ENCODE measurements around the gene MTPN.

MTPN gene

GRCh38 chr7:135964274-135964673 lies 12.9 kb downstream of the MTPN start:
- POLR2A ChIA-PET (ENCODE audit: low non-redundant PET), result no interaction called here
- no peak overlapping the region for H3K27ac ChIP-seq
- CTCF ChIA-PET, result no interaction called here
- DNase-seq (ENCODE audit: low spot score), result no peak
- TF ChIP-seq, protein P1, sequence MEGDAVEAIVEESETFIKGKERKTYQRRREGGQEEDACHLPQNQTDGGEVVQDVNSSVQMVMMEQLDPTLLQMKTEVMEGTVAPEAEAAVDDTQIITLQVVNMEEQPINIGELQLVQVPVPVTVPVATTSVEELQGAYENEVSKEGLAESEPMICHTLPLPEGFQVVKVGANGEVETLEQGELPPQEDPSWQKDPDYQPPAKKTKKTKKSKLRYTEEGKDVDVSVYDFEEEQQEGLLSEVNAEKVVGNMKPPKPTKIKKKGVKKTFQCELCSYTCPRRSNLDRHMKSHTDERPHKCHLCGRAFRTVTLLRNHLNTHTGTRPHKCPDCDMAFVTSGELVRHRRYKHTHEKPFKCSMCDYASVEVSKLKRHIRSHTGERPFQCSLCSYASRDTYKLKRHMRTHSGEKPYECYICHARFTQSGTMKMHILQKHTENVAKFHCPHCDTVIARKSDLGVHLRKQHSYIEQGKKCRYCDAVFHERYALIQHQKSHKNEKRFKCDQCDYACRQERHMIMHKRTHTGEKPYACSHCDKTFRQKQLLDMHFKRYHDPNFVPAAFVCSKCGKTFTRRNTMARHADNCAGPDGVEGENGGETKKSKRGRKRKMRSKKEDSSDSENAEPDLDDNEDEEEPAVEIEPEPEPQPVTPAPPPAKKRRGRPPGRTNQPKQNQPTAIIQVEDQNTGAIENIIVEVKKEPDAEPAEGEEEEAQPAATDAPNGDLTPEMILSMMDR (conservative IDR thresholded peaks at IDR 0.05; ENCODE audit: low read depth), result no peak

DNA sequence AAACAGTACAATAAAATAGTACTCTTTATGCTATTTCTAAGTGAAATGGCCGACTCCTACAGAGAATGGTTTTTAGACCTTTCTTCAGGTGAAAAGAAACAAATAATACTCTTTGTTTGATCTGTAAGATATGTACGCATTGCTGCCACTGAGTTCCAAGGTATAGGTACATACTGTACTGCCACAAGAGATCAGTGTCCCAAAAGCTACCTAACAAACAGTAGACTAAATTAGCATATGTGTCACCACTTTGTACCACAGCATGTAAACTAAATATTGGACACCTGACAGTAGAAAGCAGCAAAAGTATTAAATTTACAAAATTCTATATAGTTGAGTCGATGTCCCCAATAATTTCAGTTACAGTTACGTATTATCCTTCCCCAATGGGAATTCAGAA lies 14.4 kb downstream of the MTPN start:
- no peak for DNase-seq (ENCODE audit: low spot score)
- POLR2A ChIA-PET (ENCODE audit: low non-redundant PET), result no interaction called here
- H3K27ac ChIP-seq, result no peak overlapping the region
- CTCF ChIA-PET, result no interaction called here
- TF ChIP-seq, protein P1 (conservative IDR thresholded peaks at IDR 0.05; ENCODE audit: low read depth), result no peak

DNA sequence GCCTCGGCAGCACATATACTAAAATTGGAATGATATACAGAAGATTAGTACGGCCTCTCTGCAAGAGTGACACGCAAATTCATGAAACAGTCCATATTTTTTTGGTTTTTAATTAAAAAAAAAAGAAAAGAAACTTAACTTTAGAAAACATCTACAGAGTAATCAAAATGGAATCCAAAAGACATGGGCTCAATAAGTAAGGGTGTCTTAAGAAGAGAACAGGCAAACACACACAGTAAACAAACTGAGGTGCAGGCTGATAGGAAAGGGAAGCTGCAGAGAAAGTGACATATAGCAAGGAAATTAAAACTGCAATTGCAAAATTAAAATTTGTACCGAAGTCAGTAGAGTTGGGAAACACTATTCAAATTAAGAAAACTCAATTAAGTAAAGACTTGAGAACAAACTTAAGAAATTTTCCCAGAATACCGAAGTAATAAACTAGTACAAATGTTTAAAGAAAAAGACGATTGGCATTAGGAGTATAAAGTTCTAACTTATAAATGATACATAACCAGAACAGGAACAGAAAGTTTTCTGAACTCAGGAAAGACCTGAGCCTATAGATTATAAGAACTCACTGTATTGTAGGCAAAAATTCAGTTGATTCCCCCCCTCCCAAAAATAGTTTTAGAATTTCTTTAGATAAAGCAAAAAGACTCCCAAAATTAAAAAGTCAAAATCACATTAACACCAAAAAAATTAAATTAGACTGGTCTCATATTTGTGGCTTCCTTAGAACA lies 16.3 kb downstream of the MTPN start:
- H3K27ac ChIP-seq, result no peak overlapping the region
- ChIA-PET CTCF (interaction anchor here (1.1 kb wide), 1 partner anchor 13 kb away, joined by 5 read pairs; no protein-coding TSS in a partner anchor), POLR2A (ENCODE audit: low non-redundant PET) (no interaction called here)
- DNase-seq (ENCODE audit: low spot score), result no peak
- TF ChIP-seq, protein P1 (conservative IDR thresholded peaks at IDR 0.05; ENCODE audit: low read depth), result no peak

GRCh38 chr7:135959646-135960363 lies 17.4 kb downstream of the MTPN start:
- H3K27ac ChIP-seq, result no peak overlapping the region
- TF ChIP-seq, protein P1 (conservative IDR thresholded peaks at IDR 0.05; ENCODE audit: low read depth), result no peak
- DNase-seq (ENCODE audit: low spot score), result no peak
- ChIA-PET POLR2A (ENCODE audit: low non-redundant PET) (no interaction called here), CTCF (no interaction called here)

DNA sequence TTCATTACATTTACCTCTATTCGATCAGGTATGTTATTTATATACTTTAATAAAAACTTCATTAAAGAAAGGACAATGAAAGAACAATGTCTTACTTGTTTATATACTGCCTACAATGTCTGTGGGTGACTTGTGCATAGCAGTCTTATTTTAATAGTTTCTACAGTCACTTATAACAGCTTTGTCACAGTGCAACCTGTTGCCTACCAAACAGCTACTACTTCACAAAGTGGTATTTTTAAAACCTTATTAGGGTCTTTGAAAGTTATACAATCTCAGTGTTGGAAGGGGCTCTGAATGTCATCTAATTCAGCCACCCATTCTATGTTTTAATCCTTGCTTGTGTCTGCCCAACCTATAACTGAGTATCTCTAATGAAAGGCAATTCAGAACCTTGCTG lies 19.0 kb downstream of the MTPN start:
- DNase-seq (ENCODE audit: low spot score), result no peak
- H3K27ac ChIP-seq, result no peak overlapping the region
- ChIA-PET CTCF (no interaction called here), POLR2A (ENCODE audit: low non-redundant PET) (no interaction called here)
- TF ChIP-seq, protein P1 (conservative IDR thresholded peaks at IDR 0.05; ENCODE audit: low read depth), result no peak

DNA sequence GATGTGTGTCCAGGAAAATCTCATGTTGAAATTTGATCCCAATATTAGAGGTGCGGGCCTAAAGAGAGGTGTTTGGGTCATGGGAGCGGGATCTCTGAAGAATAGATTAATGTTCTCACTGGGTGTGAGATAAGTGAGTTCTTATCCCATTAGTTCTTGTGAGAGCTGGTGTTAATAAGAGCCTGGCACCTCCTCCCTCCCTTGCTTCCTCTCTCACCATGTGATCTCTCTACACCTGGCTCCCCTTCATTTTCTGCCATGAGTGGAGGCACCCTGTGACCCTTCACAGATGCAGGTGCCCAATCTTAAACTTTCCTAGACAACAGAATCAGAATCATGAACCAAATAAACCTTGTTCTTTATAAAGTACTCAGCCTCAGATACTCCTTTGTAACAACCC lies 19.5 kb downstream of the MTPN start:
- POLR2A ChIA-PET (ENCODE audit: low non-redundant PET), result no interaction called here
- no peak for DNase-seq (ENCODE audit: low spot score)
- CTCF ChIA-PET, result no interaction called here
- TF ChIP-seq, protein P1 (conservative IDR thresholded peaks at IDR 0.05; ENCODE audit: low read depth), result no peak
- H3K27ac ChIP-seq, result no peak overlapping the region
